Testis (tissue), 3 donors: ENCODE results near the gene LTA4H. TPM values are rescaled to one million over a fixed set of nuclear protein-coding genes. Genes with fewer than 3 reads are reported as not detected.

Experiments
- DNase-seq: peaks from one replicate; pipeline ENCODE4 v3.0.0-alpha.2; 2019
- H3K27ac ChIP-seq, 2 donors: fragments of 200-600 bp; sonication (generic); one replicate each; pipeline ENCODE4 v1.5.1; 2019
- H3K27me3 ChIP-seq: fragments of 200-600 bp; sonication (generic); one replicate; pipeline ENCODE4 v1.5.1; 2019
- H3K36me3 ChIP-seq: fragments of 200-600 bp; sonication (generic); one replicate; pipeline ENCODE4 v1.5.1; 2017; ENCODE audit warnings: low read depth; ENCODE audit errors: missing control alignments
- H3K4me1 ChIP-seq: fragments of 200-600 bp; sonication (generic); one replicate; pipeline ENCODE4 v1.5.1; 2019
- H3K4me3 ChIP-seq, 2 donors: fragments of 200-600 bp; sonication (generic); one replicate each; pipeline ENCODE4 v1.5.1; 2017 to 2019
- H3K9me3 ChIP-seq: fragments of 200-600 bp; sonication (generic); one replicate; pipeline ENCODE4 v1.5.1; 2017
- CTCF ChIP-seq, 3 experiments: fragments of 450-650 bp in 2 of 3; fragments of 200-600 bp in 1 of 3; sonication (generic) in 1 of 3; IDR thresholded peaks; one replicate each; pipeline ENCODE4 v1.5.1; 2016 to 2019; ENCODE audit warnings: antibody characterized with exemption in 3 of 3, mild to moderate bottlenecking in 2 of 3, moderate library complexity in 1 of 3
- POLR2A ChIP-seq: fragments of 450-650 bp; IDR thresholded peaks from one replicate; pipeline ENCODE4 v1.6.1; 2017; ENCODE audit warnings: antibody characterized with exemption, mild to moderate bottlenecking, moderate library complexity
- whole genome bisulfite sequencing, 2 donors: methylation state at CpG; one replicate each; pipeline ENCODE4 v1.1.5; 2018; 5-methylcytosine and 5-hydroxymethylcytosine counted together
- intact Hi-C: fragments of 100-400 bp; cut with DNase I; formaldehyde crosslinking; loops from one replicate; pipeline ENCODE4 v1.15.1; 2023; ENCODE audit warnings: low total_unique reads
- polyA plus RNA-seq: library from polyadenylated mRNA; stranded (reverse); fragments of 350-450 nt; fragmentation: Illumina TruSeq; extraction: RNeasy Lipid Tissue Mini Kit (QIAGEN cat#74804); gene quantifications from one replicate; pipeline ENCODE4 v1.2.3, GENCODE V29; 2014; ENCODE audit warnings: low read depth, low replicate concordance; ENCODE audit not compliant: insufficient read depth
- total RNA-seq, 2 donors: library from RNA; depleted of rRNA; stranded (reverse); fragments of >200 nt; gene quantifications; one replicate each; pipeline ENCODE4 v1.2.3, GENCODE V29; 2016

LTA4H gene
- total and polyA plus RNA-seq, 3 donors from 2014 or later, result 41.5 to 62.5 (median 44.4) TPM

DNA sequence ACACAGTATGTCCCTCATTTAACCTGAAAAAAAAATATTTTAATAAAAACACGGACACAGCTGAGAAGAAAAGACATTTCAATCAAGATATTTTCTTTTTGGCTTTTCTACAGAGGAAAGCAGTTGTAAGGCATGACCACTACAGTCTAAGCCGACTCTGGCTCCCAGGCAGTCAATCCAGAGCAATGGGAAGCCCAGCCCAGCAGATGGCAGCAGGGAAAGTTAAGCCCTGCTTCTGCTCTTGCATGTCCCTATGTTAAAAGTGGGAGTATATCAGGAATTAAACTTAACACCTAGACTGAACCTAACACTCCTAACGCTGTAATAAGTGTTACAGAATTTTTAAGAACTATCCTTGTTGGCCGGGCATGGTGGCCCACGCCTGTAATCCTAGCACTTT, 19.7 kb downstream of the LTA4H start:
- peak; percentile 45 for DNase-seq
- Histone ChIP-seq H3K36me3 (peaks cover 4% of the 10 kb centered on the region), H3K27me3 (no peaks in the 10 kb centered on the region), H3K4me3 (no peak overlapping the region), H3K9me3 (no peaks in the 10 kb centered on the region), H3K4me1 (no peaks in the 10 kb centered on the region), H3K27ac (no peak overlapping the region)
- TF ChIP-seq POLR2A (no peak), CTCF (IDR thresholded peaks at IDR 0.05) (peak in 1 of 3 experiments; percentile 12)
- intact Hi-C loops, result no loop called here
- 78 to 80% methylated on average over 5 of the region's 5 CpGs for WGBS, 2 donors

- H3K27ac ChIP-seq, result no peak overlapping the region
- H3K9me3 ChIP-seq, result no peaks in the 10 kb centered on the region
- peaks cover 4% of the 10 kb centered on the region for H3K36me3 ChIP-seq
- H3K4me1 ChIP-seq, result no peaks in the 10 kb centered on the region
- WGBS, 2 donors, result 91 to 93% methylated on average over 3 of the region's 3 CpGs
- H3K27me3 ChIP-seq, result no peaks in the 10 kb centered on the region
- no peak overlapping the region for H3K4me3 ChIP-seq
- TF ChIP-seq POLR2A, result no peak
- TF ChIP-seq CTCF (IDR thresholded peaks at IDR 0.05), result no peak
- DNase-seq, result no peak
- intact Hi-C loops, result no loop called here
These were observed 20.3 kb downstream of the LTA4H start for GRCh38 chr12:96014943-96015599.

DNA sequence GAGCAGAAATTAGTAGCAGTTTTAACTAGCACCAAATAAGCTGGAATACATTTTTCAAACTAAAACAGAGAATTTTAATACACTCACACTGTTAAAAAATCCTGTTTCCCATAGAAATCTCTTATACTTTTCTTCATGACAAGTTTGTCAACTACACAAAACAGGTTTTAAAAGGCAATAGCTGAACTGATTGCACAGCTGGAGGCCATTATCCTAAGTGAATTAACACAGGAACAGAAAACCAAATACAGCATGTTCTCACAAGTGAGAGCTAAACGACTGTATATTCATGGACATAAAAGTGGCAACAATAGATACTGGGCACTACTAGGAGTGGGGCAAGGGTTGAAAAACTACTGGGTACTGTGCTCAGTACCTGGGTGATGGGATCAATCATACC, 27.7 kb downstream of the LTA4H start:
- intact Hi-C loops, result no loop called here
- H3K36me3 ChIP-seq, result peaks cover 4% of the 10 kb centered on the region
- DNase-seq, result no peak
- 57 to 67% methylated on average over 1 of the region's 1 CpG for WGBS, 2 donors
- H3K27ac ChIP-seq, result no peak overlapping the region
- TF ChIP-seq POLR2A (no peak), CTCF (IDR thresholded peaks at IDR 0.05) (no peak)
- H3K4me1 ChIP-seq, result no peaks in the 10 kb centered on the region
- H3K9me3 ChIP-seq, result no peaks in the 10 kb centered on the region
- no peaks in the 10 kb centered on the region for H3K27me3 ChIP-seq
- H3K4me3 ChIP-seq, result no peak overlapping the region

DNA sequence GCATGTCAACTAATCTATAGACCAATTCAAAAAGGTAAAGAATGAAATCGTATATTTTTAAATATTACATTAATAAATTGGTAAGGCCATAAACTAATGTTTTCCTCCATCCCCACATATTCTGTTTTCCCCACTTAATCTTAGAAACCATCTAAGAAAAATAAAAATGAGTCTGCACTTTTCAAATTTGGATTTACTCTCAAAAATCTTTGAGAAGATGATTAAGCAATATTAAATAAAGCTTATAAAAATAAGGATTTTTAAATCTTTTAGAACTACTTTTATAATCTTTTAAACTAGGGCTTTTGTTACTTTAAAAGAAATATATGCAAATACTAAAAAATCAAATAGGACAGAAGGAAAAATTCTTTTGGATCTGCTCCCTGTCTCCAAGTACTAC, 28.7 kb downstream of the LTA4H start:
- 83 to 96% methylated on average over 1 of the region's 1 CpG for WGBS, 2 donors
- Histone ChIP-seq H3K36me3 (peaks cover 4% of the 10 kb centered on the region), H3K27me3 (no peaks in the 10 kb centered on the region), H3K9me3 (no peaks in the 10 kb centered on the region), H3K4me3 (no peak overlapping the region), H3K27ac (no peak overlapping the region), H3K4me1 (no peaks in the 10 kb centered on the region)
- DNase-seq, result no peak
- TF ChIP-seq CTCF (IDR thresholded peaks at IDR 0.05) (no peak), POLR2A (no peak)
- intact Hi-C loops, result no loop called here

DNA sequence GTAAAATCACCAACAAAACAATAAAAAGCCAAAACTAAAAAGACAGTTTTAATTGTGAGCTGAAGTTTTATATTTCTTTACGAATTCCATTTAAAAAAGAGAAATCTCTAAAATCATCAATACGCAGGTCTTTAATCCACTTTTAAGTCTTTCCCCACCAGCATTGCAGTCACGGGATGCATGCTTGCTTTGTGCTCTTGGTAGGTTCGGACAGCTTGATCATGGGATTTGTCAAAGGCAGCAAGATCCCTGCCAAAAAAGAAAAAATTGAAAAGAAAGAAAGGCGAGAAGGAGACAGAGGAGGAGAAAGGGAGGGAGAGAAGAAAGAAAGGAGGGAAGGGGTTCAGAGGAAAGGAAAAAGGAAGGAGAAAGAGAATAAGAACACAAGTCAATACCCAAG, 34.5 kb downstream of the LTA4H start:
- Histone ChIP-seq H3K4me3 (no peak overlapping the region), H3K36me3 (no peaks in the 10 kb centered on the region), H3K27me3 (no peaks in the 10 kb centered on the region), H3K9me3 (no peaks in the 10 kb centered on the region), H3K27ac (no peak overlapping the region), H3K4me1 (no peaks in the 10 kb centered on the region)
- WGBS, 2 donors, result 86 to 92% methylated on average over 5 of the region's 5 CpGs
- no peak for DNase-seq
- TF ChIP-seq CTCF (IDR thresholded peaks at IDR 0.05) (no peak), POLR2A (no peak)
- intact Hi-C loops, result no loop called here
